ENCODE results near the gene SUV39H2. TPM values are rescaled to one million over a fixed set of nuclear protein-coding genes. Genes with fewer than 3 reads are reported as not detected.
"Not testable (repeated sequence)": the region's sequence is repeated elsewhere in the genome, so short reads cannot be mapped to it uniquely, and the experiment has no call there.

The SUV39H2 gene
- polyA plus RNA-seq, 1 donor (not counting 4 experiments of a cell fraction or from before 2014, with no cell fraction given), result 11.8 TPM

DNA sequence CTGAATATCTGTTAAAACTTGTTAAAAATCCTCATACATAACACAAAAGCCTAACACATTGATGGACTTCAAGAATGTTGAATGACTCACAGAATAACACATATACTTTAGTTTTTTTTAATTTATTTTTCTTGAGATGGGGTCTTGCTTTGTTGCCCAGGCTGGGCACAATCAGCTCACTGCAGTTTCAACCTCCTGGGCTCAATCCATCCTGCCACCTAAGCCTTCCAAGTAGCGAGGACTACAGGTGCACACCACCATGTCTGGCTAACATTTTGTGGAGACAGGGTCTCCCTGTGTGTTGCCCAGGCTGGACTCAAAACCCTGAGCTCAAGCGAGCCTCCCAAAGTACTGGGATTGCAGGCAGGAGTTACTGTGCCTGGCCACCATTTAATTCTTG lies 28.1 kb downstream of the SUV39H2 start:
- Histone ChIP-seq H2AFZ (ENCODE audit: control insufficient read depth, low read length) (no peak overlapping the region), H3K4me1 (ENCODE audit: control insufficient read depth, extremely low read depth, insufficient read depth, low read length) (no peaks in the 10 kb centered on the region), H3K79me2 (ENCODE audit: control insufficient read depth, insufficient read depth, low read length) (no peaks in the 10 kb centered on the region), H4K20me1 (ENCODE audit: control insufficient read depth, extremely low read depth, insufficient read depth, low read length) (no peaks in the 10 kb centered on the region), H3K9me3 (ENCODE audit: control insufficient read depth, low read depth, low read length) (no peaks in the 10 kb centered on the region), H3K9me1 (ENCODE audit: control insufficient read depth, extremely low read depth, insufficient read depth, low read length) (no peaks in the 10 kb centered on the region), H3K4me3 (ENCODE audit: control insufficient read depth in 2 of 3, extremely low read depth in 1 of 3, insufficient read depth in 2 of 3, low read depth in 1 of 3, low read length in 3 of 3) (no peak overlapping the region), H3K27ac (ENCODE audit: control insufficient read depth, insufficient read depth, low read length) (no peak overlapping the region), H3K4me2 (ENCODE audit: control insufficient read depth, extremely low read depth, insufficient read depth, low read depth, low read length) (no peak overlapping the region), H3K36me3 (ENCODE audit: control insufficient read depth in 2 of 2, extremely low read depth in 1 of 2, insufficient read depth in 2 of 2, low read length in 2 of 2) (peaks cover 11 to 22% of the 10 kb centered on the region in 2 experiments), H3K9ac (ENCODE audit: control insufficient read depth, extremely low read depth, insufficient read depth, low read length) (no peak overlapping the region), H3K27me3 (ENCODE audit: control insufficient read depth, extremely low read depth, insufficient read depth, low read length) (no peaks in the 10 kb centered on the region)
- dilution Hi-C loops (cut with MboI; ENCODE audit: extremely low pct_ligation_motif_present, low sequenced_read_pairs), result no loop called here
- no peak for DNase-seq (ENCODE audit: low read depth, low spot score)
- TF ChIP-seq, protein P1, sequence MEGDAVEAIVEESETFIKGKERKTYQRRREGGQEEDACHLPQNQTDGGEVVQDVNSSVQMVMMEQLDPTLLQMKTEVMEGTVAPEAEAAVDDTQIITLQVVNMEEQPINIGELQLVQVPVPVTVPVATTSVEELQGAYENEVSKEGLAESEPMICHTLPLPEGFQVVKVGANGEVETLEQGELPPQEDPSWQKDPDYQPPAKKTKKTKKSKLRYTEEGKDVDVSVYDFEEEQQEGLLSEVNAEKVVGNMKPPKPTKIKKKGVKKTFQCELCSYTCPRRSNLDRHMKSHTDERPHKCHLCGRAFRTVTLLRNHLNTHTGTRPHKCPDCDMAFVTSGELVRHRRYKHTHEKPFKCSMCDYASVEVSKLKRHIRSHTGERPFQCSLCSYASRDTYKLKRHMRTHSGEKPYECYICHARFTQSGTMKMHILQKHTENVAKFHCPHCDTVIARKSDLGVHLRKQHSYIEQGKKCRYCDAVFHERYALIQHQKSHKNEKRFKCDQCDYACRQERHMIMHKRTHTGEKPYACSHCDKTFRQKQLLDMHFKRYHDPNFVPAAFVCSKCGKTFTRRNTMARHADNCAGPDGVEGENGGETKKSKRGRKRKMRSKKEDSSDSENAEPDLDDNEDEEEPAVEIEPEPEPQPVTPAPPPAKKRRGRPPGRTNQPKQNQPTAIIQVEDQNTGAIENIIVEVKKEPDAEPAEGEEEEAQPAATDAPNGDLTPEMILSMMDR (optimal IDR thresholded peaks at IDR 0.05 in 1 of 3, IDR thresholded peaks at IDR 0.05 in 1 of 3, conservative IDR thresholded peaks at IDR 0.05 in 1 of 3; ENCODE audit: extremely low read depth in 1 of 3, insufficient read depth in 2 of 3, low read length in 3 of 3), result no peak
- TF ChIP-seq EZH2 (IDR thresholded peaks at IDR 0.05; ENCODE audit: low read length), result no peak
- FAIRE-seq, result no peak

DNA sequence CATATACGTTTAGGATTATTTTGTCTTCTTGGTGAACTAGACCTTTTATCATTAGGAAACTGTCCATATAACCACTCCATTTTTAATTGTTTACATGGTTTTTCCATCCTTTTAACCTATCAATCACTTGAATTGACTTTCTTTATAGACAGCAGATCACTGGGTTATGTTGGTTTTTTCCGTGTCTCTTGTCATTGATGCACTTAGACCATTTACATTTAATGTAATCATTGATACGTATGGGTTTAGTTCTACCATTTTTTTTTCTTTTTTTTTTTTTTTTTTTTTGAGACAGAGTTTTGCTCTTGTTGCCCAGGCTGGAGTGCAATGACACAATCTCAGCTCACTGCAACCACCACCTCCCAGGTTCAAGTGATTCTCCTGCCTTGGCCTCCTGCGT lies 28.9 kb downstream of the SUV39H2 start:
- H3K9me1 ChIP-seq (ENCODE audit: control insufficient read depth, extremely low read depth, insufficient read depth, low read length); H3K79me2 ChIP-seq (ENCODE audit: control insufficient read depth, insufficient read depth, low read length); dilution Hi-C loops (cut with MboI; ENCODE audit: extremely low pct_ligation_motif_present, low sequenced_read_pairs); H3K4me1 ChIP-seq (ENCODE audit: control insufficient read depth, extremely low read depth, insufficient read depth, low read length); H4K20me1 ChIP-seq (ENCODE audit: control insufficient read depth, extremely low read depth, insufficient read depth, low read length); H3K9ac ChIP-seq (ENCODE audit: control insufficient read depth, extremely low read depth, insufficient read depth, low read length); H3K4me2 ChIP-seq (ENCODE audit: control insufficient read depth, extremely low read depth, insufficient read depth, low read depth, low read length); FAIRE-seq; DNase-seq (ENCODE audit: low read depth, low spot score); H3K27me3 ChIP-seq (ENCODE audit: control insufficient read depth, extremely low read depth, insufficient read depth, low read length); H2AFZ ChIP-seq (ENCODE audit: control insufficient read depth, low read length); H3K27ac ChIP-seq (ENCODE audit: control insufficient read depth, insufficient read depth, low read length); H3K9me3 ChIP-seq (ENCODE audit: control insufficient read depth, low read depth, low read length); H3K4me3 ChIP-seq (ENCODE audit: control insufficient read depth in 2 of 3, extremely low read depth in 1 of 3, insufficient read depth in 2 of 3, low read depth in 1 of 3, low read length in 3 of 3): not testable (repeated sequence)
- H3K36me3 ChIP-seq (ENCODE audit: control insufficient read depth in 2 of 2, extremely low read depth in 1 of 2, insufficient read depth in 2 of 2, low read length in 2 of 2), result peaks cover 11 to 22% of the 10 kb centered on the region in 2 experiments

DNA sequence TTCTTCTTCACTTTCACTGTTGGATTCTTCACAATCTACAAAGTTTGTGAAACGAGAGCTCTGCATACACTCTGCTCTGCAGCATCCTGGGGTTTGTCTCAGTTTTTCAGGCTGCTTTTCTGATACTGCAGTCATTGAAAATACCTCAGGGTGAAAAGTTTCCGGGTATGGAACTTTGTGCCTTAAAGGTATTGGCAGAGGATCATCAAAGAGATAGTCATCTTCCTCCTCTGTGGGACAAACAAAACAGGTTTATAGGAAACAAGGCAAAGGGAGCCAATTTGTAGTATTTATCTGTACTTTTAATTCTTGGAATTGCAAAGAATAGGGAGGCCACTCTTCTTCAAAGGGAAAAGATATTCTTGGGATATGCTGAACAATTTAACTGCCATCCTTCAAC lies 30.4 kb downstream of the SUV39H2 start:
- no peaks in the 10 kb centered on the region for H3K9me1 ChIP-seq (ENCODE audit: control insufficient read depth, extremely low read depth, insufficient read depth, low read length)
- no peak for FAIRE-seq
- dilution Hi-C loops (cut with MboI; ENCODE audit: extremely low pct_ligation_motif_present, low sequenced_read_pairs), result no loop called here

More for the DNA sequence above, 30.4 kb downstream of the SUV39H2 start:
- Histone ChIP-seq H3K27ac (ENCODE audit: control insufficient read depth, insufficient read depth, low read length) (no peak overlapping the region), H2AFZ (ENCODE audit: control insufficient read depth, low read length) (no peak overlapping the region), H3K27me3 (ENCODE audit: control insufficient read depth, extremely low read depth, insufficient read depth, low read length) (no peaks in the 10 kb centered on the region), H3K9me3 (ENCODE audit: control insufficient read depth, low read depth, low read length) (no peaks in the 10 kb centered on the region), H3K4me1 (ENCODE audit: control insufficient read depth, extremely low read depth, insufficient read depth, low read length) (no peaks in the 10 kb centered on the region), H3K79me2 (ENCODE audit: control insufficient read depth, insufficient read depth, low read length) (no peaks in the 10 kb centered on the region), H4K20me1 (ENCODE audit: control insufficient read depth, extremely low read depth, insufficient read depth, low read length) (no peaks in the 10 kb centered on the region), H3K9ac (ENCODE audit: control insufficient read depth, extremely low read depth, insufficient read depth, low read length) (no peak overlapping the region), H3K4me3 (ENCODE audit: control insufficient read depth in 2 of 3, extremely low read depth in 1 of 3, insufficient read depth in 2 of 3, low read depth in 1 of 3, low read length in 3 of 3) (no peak overlapping the region), H3K4me2 (ENCODE audit: control insufficient read depth, extremely low read depth, insufficient read depth, low read depth, low read length) (no peak overlapping the region), H3K36me3 (ENCODE audit: control insufficient read depth in 2 of 2, extremely low read depth in 1 of 2, insufficient read depth in 2 of 2, low read length in 2 of 2) (peaks cover 11 to 22% of the 10 kb centered on the region in 2 experiments)
- no peak for DNase-seq (ENCODE audit: low read depth, low spot score)
- TF ChIP-seq, protein P1 (optimal IDR thresholded peaks at IDR 0.05 in 1 of 3, IDR thresholded peaks at IDR 0.05 in 1 of 3, conservative IDR thresholded peaks at IDR 0.05 in 1 of 3; ENCODE audit: extremely low read depth in 1 of 3, insufficient read depth in 2 of 3, low read length in 3 of 3), result no peak
- no peak for TF ChIP-seq EZH2 (IDR thresholded peaks at IDR 0.05; ENCODE audit: low read length)
